Adrenal gland (tissue), 5 donors: ENCODE measurements around the gene MLH3.

ENCODE experiments used
- CTCF ChIP-seq, 6 experiments: fragments of 450-650 bp in 4 of 6; fragments of 200-600 bp in 2 of 6; sonication (generic) in 1 of 6; IDR thresholded peaks; 1 replicate in 5 of 6; 2 replicates in 1 of 6; pipeline versions ENCODE4 v1.5.1 to v1.8.0; 2016 to 2021; ENCODE audit warnings: antibody characterized with exemption in 6 of 6, mild to moderate bottlenecking in 2 of 6, moderate library complexity in 1 of 6
- POLR2A ChIP-seq, 2 donors: fragments of 450-650 bp; IDR thresholded peaks; one replicate each; pipeline ENCODE4 v1.6.1; 2017; ENCODE audit warnings: antibody characterized with exemption in 2 of 2, mild to moderate bottlenecking in 2 of 2, moderate library complexity in 1 of 2
- donor health status: DM: no; HTN: no; CAD: no.

GRCh38 chr14:75095690-75096089, 44.4 kb upstream of the MLH3 start:
- TF ChIP-seq CTCF (IDR thresholded peaks at IDR 0.05) (no peak), POLR2A (IDR thresholded peaks at IDR 0.05) (no peak)
